GM12865 (cell line): Measurements from ENCODE around the gene ATAD3B.

Experiments
- DNase-seq: peaks from one replicate; pipeline ENCODE4 v3.0.0; 2010; ENCODE audit warnings: low read depth
- H3K4me3 ChIP-seq: 2 replicates; pipeline ENCODE4 v1.5.1; 2011; ENCODE audit warnings: mild to moderate bottlenecking, low read depth, low read length, control low read depth
- TF ChIP-seq, protein P1 (sequence below): IDR thresholded peaks from 2 replicates; pipeline ENCODE4 v1.5.1; 2011; ENCODE audit warnings: low read length, control low read depth, low read depth, inconsistent platforms; ENCODE audit not compliant: insufficient read depth; ENCODE audit errors: missing control alignments

Gene ATAD3B

GRCh38 chr1:1437033-1437903, 34.3 kb upstream of the ATAD3B start:
- no peak overlapping the region for H3K4me3 ChIP-seq
- no peak for DNase-seq
- TF ChIP-seq, protein P1, sequence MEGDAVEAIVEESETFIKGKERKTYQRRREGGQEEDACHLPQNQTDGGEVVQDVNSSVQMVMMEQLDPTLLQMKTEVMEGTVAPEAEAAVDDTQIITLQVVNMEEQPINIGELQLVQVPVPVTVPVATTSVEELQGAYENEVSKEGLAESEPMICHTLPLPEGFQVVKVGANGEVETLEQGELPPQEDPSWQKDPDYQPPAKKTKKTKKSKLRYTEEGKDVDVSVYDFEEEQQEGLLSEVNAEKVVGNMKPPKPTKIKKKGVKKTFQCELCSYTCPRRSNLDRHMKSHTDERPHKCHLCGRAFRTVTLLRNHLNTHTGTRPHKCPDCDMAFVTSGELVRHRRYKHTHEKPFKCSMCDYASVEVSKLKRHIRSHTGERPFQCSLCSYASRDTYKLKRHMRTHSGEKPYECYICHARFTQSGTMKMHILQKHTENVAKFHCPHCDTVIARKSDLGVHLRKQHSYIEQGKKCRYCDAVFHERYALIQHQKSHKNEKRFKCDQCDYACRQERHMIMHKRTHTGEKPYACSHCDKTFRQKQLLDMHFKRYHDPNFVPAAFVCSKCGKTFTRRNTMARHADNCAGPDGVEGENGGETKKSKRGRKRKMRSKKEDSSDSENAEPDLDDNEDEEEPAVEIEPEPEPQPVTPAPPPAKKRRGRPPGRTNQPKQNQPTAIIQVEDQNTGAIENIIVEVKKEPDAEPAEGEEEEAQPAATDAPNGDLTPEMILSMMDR = no peak

- no peak for DNase-seq
- no peak overlapping the region for H3K4me3 ChIP-seq
- TF ChIP-seq, protein P1 = no peak
These were observed 33.6 kb upstream of the ATAD3B start for GRCh38 chr1:1437904-1438376.

DNA sequence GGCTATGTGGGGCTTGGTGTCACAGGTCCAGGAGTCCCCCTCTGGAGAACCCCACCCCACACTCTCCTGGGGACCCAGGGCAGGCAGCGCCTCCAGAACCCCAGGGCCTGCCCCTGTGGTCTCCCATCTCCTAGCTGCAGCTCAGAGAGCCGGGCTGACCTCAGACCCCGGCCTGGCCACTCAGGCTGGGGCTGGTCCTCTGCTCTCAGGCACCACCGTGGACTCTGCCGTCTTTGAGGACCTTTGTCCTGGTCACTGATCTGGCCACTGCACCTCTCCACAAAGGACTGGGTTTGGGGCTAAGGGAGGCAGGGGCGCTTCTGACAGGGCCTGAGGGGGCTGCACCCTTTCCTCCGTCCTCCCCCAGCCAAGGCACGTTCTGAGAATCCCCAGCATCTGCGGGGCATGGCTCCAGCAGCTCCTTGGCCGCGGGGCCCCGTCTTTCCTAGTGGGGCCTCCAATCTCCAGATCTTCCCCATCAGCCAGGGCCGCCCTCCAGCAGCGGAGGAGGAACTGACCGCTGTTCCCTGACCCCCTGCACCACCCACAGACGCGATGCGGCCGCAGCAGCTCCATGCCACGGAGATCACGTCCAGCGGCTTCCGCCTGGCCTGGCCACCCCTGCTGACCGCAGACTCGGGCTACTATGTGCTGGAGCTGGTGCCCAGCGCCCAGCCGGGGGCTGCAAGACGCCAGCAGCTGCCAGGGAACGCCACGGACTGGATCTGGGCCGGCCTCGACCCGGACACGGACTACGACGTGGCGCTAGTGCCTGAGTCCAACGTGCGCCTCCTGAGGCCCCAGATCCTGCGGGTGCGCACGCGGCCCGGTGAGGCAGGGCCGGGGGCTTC, 32.8 kb upstream of the ATAD3B start:
- DNase-seq = no peak
- no peak overlapping the region for H3K4me3 ChIP-seq
- TF ChIP-seq, protein P1 = no peak

- TF ChIP-seq, protein P1 = no peak
- no peak overlapping the region for H3K4me3 ChIP-seq
- DNase-seq = no peak
These were observed 31.9 kb upstream of the ATAD3B start for GRCh38 chr1:1439546-1440261.

- TF ChIP-seq, protein P1 = no peak
- no peak for DNase-seq
- no peak overlapping the region for H3K4me3 ChIP-seq
These were observed 31.1 kb upstream of the ATAD3B start for GRCh38 chr1:1440262-1441001.
